Measurements from ENCODE around the gene PSMD1.

The PSMD1 gene

GRCh38 chr2:231189171-231189530, 132.5 kb downstream of the PSMD1 start:
- POLR2A ChIA-PET: no interaction called here

GRCh38 chr2:231189571-231190495, 133.2 kb downstream of the PSMD1 start:
- TF ChIP-seq CTCF (IDR thresholded peaks at IDR 0.05; ENCODE audit: insufficient read depth, low read length, missing control alignments): no peak
- no peak for DNase-seq (ENCODE audit: low read depth, low spot score)
- ChIA-PET CTCF (interaction anchor here (0.8 to 13.5 kb wide), 8 partner anchors 10 to 88 kb away, joined by 3 to 336 read pairs (median 3); no protein-coding TSS in a partner anchor), POLR2A (no interaction called here)
- no peak overlapping the region for H3K4me3 ChIP-seq (ENCODE audit: low read depth, low read length)

More at GRCh38 chr2:231189171-231189530, 132.5 kb downstream of the PSMD1 start:
- no peak for DNase-seq (ENCODE audit: low read depth, low spot score)
- H3K4me3 ChIP-seq (ENCODE audit: low read depth, low read length): no peak overlapping the region
- TF ChIP-seq CTCF (IDR thresholded peaks at IDR 0.05; ENCODE audit: insufficient read depth, low read length, missing control alignments): no peak
- CTCF ChIA-PET: interaction anchor here (0.9 to 13.5 kb wide), 4 partner anchors 13 to 87 kb away, joined by 3 to 336 read pairs (median 3); no protein-coding TSS in a partner anchor

GRCh38 chr2:231190531-231191197, 134.0 kb downstream of the PSMD1 start:
- DNase-seq (ENCODE audit: low read depth, low spot score): no peak
- no peak for TF ChIP-seq CTCF (IDR thresholded peaks at IDR 0.05; ENCODE audit: insufficient read depth, low read length, missing control alignments)

GRCh38 chr2:231191896-231192872, 135.5 kb downstream of the PSMD1 start:
- TF ChIP-seq CTCF (IDR thresholded peaks at IDR 0.05; ENCODE audit: insufficient read depth, low read length, missing control alignments): peak; percentile 89
- peak; percentile 60 for DNase-seq (ENCODE audit: low read depth, low spot score)
- CTCF ChIA-PET: interaction anchor here (0.6 to 13.5 kb wide), 32 partner anchors 8 to 289 kb away, joined by 3 to 336 read pairs (median 5); partner anchors contain the start of gene HTR2B
- POLR2A ChIA-PET: interaction anchor here (0.7 kb wide), 1 partner anchor 30 kb away, joined by 3 read pairs; no protein-coding TSS in a partner anchor
- H3K4me3 ChIP-seq (ENCODE audit: low read depth, low read length): no peak overlapping the region

More at GRCh38 chr2:231190531-231191197, 134.0 kb downstream of the PSMD1 start:
- POLR2A ChIA-PET: no interaction called here
- CTCF ChIA-PET: interaction anchor here (0.9 to 13.5 kb wide), 5 partner anchors 11 to 89 kb away, joined by 3 to 336 read pairs (median 3); no protein-coding TSS in a partner anchor
- H3K4me3 ChIP-seq (ENCODE audit: low read depth, low read length): no peak overlapping the region

GRCh38 chr2:231193216-231193615, 136.5 kb downstream of the PSMD1 start:
- H3K4me3 ChIP-seq (ENCODE audit: low read depth, low read length): no peak overlapping the region
- TF ChIP-seq CTCF (IDR thresholded peaks at IDR 0.05; ENCODE audit: insufficient read depth, low read length, missing control alignments): no peak
- ChIA-PET POLR2A (no interaction called here), CTCF (interaction anchor here (0.9 to 13.5 kb wide), 24 partner anchors 8 to 288 kb away, joined by 3 to 336 read pairs (median 7); no protein-coding TSS in a partner anchor)
- DNase-seq (ENCODE audit: low read depth, low spot score): no peak

Measured in AG04449 (cell line).